Embryonic facial prominence (tissue), 1 donor: ENCODE data around the gene APOA1.
"Not testable (repeated sequence)": the region's sequence is repeated elsewhere in the genome, so short reads cannot be mapped to it uniquely, and the experiment has no call there.

ENCODE experiments used
- DNase-seq: peaks from one replicate; pipeline ENCODE4 v3.0.0-alpha.2; 2016; ENCODE audit errors: extremely low spot score

APOA1 gene

DNA sequence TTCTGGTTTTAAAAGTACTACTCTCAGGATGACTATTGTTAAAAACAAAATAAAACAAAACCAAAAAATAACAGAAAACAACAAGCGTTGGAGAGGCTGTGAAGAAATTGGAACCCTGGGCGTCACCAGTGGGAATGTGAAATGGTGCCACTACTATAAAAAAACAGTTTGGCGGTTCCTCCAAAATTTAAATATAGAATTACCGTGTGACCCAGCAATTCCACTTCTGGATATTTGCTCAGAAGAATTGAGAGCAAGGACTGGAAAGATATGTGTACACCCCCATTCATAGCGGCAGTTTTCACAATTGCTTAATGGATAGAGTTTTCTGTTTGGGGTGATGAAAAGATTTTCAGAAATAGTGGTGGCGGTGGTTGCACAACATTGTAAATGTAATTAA is 22.9 kb downstream of the APOA1 start:
- no peak for DNase-seq

- DNase-seq: no peak
These were observed 23.5 kb downstream of the APOA1 start for GRCh38 chr11:116813781-116814471.

DNA sequence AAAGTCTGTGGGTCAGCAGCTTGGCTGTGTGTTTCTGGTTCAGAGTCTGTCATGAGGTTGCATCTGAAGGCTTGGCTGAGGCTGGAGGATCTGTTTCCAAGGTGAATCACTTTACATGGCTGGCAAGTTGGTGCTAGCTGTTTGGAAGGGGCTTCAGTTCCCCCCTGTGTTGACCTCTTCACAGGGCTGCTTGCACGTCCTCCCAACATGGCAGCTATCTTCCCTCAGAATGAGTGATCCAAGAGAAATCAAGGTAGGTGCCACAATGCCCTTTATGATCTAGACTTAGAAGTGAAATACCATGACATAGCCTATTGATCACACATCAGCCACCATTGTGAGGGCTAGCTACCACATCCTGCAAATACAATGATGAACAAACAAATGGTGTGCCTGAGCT is 24.3 kb downstream of the APOA1 start:
- DNase-seq: no peak

GRCh38 chr11:116812109-116812508 is 25.3 kb downstream of the APOA1 start:
- DNase-seq: no peak

GRCh38 chr11:116811194-116811593 is 26.2 kb downstream of the APOA1 start:
- no peak for DNase-seq

- DNase-seq: no peak
These were observed 28.9 kb downstream of the APOA1 start for GRCh38 chr11:116808262-116809175.

DNA sequence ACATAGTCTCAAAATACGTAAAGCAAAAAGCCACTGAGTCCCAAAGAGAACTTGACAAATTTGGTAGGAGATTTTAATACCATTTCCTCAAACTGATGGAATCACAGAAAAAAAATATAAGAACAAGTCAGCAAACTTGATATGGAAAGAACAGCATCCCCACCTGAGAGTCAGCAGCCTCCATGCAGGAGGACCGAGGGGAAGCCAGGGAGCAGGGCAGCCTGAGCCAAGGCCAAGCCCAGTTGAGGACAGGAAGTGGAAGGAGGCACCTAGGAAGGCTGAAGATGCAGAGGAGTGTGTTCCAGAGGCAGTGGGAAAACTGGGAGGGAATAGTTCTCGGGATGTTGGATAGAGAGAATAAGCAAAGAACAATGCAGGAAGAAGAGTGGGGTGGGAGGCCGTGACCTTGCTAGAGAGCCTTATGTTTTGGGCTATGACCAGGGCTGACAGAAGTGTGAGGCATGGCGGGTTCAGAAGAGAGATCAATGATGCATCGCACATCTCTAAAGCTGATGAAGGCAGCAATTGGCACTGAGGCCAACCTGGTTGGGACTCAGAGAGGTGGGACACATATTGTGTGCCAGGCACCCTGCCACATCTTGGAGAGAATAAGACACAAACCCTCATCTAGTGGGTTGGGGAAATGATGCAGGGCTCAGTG is 29.7 kb downstream of the APOA1 start:
- no peak for DNase-seq

GRCh38 chr11:116804001-116804400 is 33.4 kb downstream of the APOA1 start:
- DNase-seq: no peak

- not testable (repeated sequence) for DNase-seq
These were observed 35.8 kb downstream of the APOA1 start for GRCh38 chr11:116801662-116802061.

- no peak for DNase-seq
These were observed 36.8 kb downstream of the APOA1 start for GRCh38 chr11:116800610-116801009.

- DNase-seq: no peak
These were observed 39.1 kb downstream of the APOA1 start for GRCh38 chr11:116798368-116798767.

DNA sequence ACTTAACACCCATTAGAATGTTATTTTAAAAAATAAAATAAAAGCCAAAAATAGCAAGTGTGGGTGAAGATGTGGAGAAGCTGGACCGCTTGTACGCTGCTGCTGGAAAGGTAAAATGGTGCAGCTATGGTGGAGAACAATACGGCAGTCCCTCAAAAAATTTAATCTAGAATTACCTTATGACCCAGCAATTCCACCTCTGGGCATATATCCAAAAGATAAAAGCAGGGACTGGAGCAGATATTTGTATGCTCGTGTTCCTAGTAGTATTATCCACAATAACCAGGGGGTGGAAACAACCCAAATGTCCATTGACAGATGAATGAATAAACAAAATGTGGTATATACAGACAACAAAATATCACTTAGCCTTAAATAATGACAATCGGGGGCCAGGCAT is 39.6 kb downstream of the APOA1 start:
- no peak for DNase-seq

DNA sequence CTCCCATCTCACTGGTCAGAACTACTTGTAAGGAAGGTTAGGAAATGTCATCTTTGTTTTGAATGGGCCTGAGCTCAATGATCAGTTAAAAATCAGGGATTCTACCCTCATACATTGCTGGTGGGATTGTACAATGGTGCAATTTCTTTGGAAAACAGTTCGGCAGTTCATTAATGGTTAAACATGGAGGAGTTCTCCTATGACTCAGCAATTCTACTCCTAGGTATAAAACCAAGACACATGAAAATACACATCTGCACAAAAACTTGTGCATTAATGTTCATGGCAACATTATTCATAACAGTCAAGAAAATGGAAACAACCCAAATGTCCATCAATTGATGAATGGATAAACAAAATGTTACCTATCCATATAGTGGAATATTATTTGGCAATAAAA is 40.9 kb downstream of the APOA1 start:
- DNase-seq: no peak

- no peak for DNase-seq
These were observed 42.6 kb downstream of the APOA1 start for GRCh38 chr11:116794851-116795250.

DNA sequence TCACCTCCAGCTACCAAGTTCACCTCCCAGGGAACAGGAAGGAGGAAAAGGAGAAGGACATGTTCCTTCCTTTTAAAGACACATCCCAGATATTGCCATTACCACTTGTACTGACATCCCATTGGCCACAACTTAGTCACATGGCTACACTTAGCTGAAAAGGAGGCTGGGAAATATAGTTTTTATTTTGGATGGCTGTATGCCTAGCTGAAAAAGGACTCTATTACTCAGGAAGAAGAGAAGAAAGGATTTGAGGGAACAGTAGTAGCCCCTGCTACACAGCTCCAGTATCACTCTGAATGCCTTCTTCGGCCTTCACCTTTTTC is 43.7 kb downstream of the APOA1 start:
- DNase-seq: no peak

GRCh38 chr11:116792869-116793771 is 44.3 kb downstream of the APOA1 start:
- no peak for DNase-seq

- DNase-seq: no peak
These were observed 45.1 kb downstream of the APOA1 start for GRCh38 chr11:116792144-116792868.

- no peak for DNase-seq
These were observed 45.6 kb downstream of the APOA1 start, which contains the start of gene APOA5 for GRCh38 chr11:116791813-116792143. Gene APOA5, minus strand, starts transcription at chr11:116791879. Its CDS starts 19 bp downstream, at chr11:116791860.

DNA sequence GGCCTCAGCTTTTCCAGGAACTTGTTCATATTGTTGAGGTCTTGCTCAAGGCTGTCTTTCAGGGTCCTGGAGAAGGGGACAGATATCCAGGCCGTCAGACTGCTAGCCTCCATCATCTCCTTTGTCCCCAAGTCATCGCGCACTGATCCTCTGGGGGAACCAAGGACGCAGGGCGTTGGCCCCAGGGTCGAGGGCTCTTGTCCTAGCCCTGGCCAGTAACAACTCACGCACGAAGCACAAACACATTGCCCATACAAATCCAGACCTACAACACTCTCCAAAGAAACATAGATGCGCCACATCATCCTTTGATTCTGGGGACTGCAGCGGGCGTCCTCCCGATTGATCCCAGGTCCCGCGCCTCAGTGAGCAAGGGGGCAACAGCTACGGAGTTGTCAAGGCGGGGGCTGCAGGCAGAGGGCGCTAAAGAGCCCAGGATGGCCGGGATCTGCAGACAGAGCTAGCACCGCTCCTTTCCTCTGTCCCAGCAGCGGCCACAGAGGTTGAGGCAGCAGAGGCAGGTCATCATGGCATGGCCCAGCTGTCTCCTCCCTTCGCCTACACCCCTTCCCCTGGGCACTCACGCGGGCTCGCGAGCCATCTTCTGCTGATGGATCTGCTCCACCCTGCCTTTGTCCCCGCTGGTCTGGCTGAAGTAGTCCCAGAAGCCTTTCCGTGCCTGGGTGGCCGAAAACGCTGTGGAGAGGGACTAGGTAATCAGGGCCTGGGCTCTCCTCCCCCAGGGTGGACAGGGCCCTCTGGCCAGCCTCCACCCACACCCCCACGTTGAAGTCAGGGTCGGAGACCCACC is 46.2 kb downstream of the APOA1 start:
- DNase-seq: no peak
